ENCODE measurements around the gene DIAPH2.

The DIAPH2 gene

DNA sequence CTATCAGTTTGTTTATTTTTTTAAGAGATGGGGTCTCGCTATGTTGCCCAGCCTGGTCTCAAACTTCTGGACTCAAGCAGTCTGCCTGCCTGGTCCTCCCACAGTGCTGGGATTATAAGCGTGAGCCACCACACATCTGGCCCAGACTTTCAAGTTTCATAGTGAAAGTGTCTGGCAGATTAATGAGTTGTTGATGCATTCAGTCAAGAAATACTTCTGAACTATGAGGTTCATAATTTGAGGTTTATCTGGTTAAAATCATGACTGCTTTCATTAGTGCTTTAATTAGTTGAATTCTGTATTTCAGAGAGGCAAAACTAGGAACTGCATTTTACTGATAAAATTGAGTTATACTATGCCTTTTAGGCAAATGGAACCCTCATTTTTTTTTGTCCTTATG lies 837.7 kb downstream of the DIAPH2 start:
- DNase-seq, result no peak

DNA sequence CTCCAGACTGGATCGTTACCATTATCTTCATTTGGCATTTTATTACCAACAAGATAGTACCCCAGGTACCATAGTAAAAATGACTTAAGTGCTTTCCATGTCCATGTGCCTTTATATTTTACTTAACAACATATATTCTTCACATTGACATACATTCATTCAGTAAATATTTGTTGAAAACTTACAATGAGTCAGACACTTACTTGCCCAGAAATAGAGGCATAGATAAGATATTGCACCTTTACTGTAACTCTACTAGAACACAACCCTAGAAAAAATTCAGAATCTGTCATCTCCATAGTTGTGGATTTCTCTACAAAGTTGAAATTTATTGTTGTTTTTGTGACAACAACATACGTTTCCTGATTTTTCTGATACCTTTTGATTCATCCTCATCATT lies 839.7 kb downstream of the DIAPH2 start:
- no peak for DNase-seq

DNA sequence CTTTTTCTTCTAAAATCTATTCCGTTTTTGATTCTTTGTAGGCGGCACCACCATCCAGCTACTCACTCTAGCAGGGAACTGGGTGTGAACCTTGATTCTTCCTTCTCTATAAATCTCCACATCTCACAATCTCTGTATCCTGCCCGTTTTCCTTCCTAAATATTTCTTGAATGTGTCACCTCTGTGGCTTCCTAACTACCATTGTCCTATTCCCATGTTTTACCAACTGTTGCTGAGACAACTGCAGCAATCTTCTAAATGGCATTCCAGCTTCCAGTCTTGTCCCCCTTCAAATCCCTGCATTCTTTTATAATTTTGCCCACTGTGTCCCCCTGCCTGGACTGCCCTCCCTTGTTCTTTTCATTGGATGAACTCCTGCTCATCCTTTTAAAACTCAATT lies 840.4 kb downstream of the DIAPH2 start:
- DNase-seq, result no peak

DNA sequence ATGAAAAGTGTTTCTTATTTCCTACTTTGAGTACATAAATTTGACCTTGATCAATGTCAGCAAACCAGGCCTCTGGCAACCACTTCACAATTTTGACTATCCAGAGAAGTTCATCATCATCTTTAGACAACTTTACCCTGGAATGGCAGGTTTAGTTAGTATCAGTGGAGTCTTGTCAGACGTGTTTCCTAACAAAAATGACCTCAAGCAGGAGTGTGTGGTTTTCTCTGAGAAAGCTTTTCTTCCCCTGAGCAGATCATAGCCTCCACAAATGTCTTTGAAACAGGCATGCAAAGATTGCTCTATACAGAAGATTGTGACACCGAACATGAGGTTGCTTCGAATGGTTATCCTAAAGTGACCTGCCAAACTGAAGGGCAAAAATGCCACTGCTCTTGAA lies 841.3 kb downstream of the DIAPH2 start:
- no peak for DNase-seq

DNA sequence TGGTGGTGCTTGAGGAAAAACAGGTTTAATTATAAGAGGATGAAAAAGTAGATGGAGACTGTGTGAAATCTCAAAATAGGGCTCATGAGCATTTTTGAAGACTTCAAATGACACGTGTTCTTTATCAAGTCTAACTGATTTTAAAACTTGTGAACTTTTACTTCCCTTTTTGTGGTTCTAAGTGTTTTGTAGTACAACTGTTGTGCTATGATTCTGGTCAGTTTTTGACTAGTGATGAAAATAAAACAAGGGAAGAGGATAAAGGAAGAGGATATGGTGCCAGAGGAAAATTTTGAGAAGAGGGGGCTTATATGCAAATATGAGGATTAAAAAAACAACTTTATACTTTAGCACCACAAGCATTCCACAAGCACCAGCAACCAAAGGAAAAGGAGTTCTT lies 843.1 kb downstream of the DIAPH2 start:
- DNase-seq, result no peak

DNA sequence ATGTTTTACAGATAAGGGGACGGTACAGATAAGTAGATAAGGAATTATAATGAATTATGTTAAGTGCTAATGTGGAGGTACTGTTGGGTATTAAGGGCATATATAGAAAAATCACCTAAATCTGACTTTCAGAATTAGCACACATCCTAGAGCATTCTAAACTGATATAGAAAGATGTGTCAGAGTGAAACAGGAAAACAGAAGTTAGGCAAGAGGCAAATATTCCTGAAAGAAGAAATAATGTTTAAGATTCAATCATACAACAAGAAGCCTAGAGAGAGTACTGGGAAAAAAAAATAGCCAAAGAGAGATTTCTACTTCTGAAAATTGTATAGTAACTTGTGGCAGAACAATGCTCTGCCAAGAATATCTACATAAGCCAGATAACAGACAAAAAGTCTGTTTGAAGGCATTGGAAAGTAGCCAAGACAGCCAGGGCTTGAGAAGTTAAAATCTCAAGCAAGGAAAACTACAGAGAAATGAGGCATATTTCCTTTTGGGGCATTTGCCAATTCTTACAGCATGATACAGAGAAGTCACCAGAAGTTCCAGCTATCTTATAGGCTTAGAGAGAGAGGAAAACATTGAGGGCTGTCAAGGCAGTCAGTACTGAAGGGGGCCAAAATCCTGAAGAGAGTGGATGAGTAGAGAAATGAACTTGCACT lies 845.0 kb downstream of the DIAPH2 start:
- peak; percentile 40 to 60 for DNase-seq

DNA sequence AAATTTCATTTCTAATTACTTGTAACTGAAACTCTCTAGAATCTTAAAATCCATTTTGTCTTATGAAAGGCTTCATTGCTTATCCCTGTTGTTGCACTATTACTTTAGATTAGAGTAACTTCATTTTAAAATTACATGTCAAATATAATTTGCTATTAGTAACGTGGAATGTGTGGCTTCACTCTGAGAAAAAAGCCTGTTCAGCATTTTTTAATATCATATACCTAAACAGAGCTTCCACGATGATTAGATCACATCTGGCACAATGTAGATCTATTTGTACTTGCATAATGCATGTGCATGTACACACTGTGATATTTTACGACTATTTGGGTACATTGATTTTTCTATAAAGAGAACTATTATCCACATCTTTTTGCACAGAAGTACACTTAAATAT lies 847.2 kb downstream of the DIAPH2 start:
- no peak for DNase-seq

DNA sequence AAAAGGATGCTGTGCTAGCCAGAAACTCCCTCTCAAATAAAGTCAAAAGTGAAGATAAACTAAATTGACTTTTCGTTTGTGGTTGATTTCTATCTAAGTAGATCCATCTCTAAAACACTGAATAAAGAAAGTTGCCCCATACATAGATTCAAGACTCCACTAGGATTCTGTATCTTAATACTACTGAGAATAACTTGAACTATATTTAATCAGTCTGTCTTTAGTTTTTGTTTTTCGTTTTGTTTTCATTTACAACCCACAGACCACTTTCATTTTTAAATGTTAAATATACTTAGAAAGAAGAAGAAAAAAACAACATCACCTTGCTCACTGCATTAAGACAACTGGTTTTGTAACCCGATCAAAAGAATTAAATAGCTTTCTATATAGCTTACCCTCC lies 854.1 kb downstream of the DIAPH2 start:
- no peak for DNase-seq

DNA sequence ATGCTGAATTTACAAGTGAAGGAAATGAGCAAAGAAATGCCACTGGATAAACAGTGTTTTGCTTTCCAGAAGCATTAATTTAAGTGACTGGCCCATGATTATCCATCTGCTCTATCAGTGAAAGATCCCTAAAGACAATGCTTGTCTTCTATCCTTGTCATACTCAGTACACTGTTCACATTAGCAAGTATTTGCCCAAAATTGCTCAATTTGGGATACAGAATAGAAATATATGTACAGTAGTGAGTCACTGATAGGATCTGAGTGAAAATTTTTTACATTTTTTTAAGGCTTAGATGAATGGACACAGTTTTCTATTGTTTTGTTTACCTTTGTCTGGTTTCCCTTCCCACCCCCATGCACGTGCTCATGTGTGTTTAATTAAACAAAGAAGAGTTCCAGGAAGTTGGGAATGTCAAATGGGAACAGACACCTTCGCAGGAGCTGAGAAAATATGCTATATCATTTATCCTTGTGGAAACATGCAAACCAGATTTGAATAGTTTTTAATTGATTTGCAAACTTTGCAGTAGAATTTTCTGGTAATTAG lies 855.4 kb downstream of the DIAPH2 start:
- no peak for DNase-seq

DNA sequence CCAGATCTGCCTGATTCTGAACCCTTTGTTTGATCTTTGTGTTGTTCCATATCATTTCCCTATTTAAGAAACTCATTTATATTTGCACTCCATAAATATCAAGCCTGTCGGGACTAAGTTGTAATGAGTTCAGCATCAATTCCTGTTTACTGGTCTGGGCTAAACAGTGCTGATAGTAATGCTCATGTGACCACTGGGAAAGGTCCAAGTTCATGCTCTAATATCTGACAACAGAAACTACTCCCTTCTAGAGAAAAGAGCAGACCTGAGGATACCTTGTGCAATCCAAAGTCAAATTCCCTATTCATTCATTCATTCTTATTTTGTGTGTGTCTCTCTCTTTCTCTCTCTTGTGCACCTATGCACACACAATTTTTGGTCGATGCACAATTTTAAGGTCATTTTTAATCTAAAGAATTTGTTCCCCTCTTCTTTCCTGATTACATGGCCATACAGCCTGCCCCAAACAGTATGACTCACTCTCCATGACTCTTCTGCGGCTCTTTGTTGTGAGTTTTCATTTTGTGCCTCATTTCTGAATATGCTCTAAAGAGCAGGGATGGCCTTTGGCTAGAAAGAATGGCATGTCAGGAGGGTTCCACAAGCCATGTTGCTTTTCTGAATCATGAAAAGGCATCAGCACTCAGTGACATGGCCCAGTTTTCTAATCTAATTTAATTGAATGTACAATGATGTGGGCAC lies 863.4 kb downstream of the DIAPH2 start:
- no peak for DNase-seq

DNA sequence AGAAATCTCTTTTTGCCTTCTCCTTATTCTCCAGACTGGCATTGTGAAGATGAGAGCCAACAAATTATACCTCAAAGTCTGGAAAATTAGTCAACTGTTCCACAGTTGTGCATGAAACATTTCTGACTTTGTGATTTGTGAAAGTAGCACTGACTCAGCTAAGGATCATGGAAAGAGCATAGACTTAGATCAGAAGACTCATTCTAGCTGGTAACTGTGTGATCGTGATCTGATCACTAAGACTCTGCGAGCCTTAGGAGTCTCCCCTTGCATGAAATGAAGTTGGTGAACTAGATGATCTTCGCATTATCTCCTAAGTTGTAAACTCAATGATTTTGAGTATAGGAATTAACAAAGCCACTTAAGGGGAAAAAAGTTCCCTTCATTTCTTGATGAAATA lies 867.2 kb downstream of the DIAPH2 start:
- no peak for DNase-seq

DNA sequence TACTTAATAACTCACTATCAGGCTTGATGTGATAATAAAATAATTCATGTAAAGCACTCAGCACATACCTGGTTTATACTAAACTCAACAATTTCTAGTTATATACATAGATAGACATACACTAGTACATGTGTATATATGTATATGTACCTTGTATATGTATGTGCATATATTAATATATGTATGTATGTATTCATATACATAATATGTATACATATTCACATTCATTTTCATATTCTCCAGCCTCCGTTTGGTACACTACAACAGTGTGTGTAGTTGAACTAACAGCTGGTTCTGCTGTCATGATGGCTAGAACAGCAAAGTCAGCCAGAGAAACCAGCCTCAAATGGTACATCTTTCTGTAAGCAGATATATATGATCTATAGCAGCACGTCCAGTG lies 869.2 kb downstream of the DIAPH2 start:
- DNase-seq, result no peak

DNA sequence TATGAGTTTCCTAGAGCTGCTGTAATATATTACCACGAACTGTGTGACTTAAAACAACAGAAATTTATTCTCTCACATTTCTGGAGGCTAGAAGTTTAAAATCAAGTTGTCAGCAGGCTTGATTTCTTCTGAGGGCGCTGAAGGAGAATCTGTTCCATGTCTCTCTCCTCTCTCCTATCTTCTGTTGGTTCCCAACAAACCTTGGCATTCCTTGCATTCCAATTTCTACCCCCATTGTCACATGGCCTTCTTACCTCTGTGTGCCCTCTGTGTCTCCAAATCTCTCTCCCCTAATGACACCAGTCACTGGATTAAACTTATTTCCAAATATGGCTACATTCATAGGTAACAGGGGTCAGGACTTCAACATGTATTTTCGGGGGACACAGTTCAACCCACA lies 871.7 kb downstream of the DIAPH2 start:
- no peak for DNase-seq

DNA sequence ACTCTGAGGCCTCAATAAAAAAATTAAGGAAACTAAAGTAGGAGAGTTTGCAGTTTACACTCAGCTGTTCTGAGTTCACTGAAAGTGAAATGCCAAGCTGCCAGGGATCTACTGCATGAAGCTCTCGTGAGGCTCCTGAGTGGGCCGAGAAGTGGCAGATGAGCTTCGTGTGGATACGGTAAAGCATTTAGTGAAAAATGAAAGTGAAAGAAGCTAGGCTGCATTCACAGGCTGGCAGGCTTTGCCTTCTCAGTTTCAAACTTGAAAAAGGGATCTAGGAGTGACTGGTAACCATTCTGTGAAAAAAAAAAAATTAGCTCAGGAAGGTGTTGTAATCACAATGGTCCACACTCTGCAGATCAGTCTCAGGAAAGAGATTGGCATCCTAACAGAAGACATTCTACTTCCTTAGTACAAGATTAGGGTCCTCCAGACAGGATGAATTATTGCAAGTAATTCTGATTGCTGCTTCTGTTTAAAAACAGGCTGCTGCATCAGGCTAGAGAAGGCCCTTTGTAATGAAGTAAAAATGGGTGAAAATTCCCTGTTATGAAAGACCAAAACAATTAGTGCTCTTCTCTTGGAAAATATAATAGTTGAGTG lies 879.0 kb downstream of the DIAPH2 start:
- DNase-seq, result peak; percentile 56 to 69

DNA sequence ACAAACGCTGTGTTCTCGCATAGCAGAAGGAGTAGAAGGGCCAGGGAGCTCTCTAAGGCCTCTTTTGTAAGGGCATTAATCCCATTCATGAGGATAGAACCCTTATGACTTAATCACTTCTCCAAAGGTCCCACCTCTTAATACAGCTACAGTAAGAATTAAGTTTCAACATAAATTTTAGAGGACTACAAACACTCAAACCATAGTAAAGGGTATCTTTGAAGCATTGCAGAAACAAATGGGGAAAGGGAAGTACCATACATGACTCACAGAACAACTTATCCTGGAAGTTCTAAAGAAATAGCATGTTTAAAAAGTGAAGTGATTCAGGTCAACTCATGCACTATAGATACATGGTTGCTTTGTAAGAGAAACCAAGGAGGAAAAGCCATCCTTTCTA lies 879.9 kb downstream of the DIAPH2 start:
- peak; percentile 30 to 48 for DNase-seq

DNA sequence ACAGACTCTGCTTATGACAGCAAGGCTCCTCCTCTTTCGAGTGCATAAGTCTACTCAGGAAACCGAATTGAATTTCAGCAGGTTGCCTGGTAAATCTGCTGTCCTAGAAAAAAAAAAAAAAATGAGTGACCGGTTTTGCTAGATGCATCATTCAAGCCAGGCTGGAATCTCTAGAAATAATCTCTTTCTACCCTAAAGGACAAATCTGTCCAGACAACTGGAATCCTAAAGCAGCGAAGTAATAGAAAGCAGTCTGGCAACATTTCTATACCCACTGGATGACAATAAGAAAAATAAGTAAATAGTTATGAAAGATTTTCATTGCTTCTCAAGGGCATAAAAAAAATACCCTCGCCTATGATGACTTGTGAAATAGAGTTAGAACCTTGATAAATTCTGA lies 902.5 kb downstream of the DIAPH2 start:
- DNase-seq, result no peak

DNA sequence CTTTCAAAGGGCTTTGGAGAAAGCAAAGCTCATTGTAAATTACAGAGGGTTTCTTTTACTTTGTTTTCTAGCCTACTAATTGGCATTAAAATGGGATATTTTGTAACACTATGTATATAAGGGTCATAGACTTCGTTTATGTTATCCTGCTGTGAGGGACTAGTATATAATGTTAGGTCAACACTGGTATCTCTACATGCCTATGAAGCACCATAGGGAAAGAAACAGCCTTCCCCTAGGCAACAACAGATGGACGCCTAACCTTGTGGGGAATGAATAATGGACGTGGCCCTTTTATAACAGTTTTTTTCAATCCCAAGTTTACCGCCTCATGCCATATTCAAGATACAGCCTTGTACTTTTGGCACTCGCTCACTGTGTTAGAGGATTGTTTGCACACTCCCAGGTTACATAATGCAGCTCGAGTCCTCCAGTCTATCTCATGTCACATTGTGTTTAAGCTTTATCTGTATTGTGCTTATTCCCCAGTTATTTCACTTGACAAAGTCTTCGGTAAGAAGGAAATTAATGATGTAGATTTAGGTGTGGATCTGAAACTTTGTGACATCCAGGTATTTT lies 910.1 kb downstream of the DIAPH2 start:
- no peak for DNase-seq

DNA sequence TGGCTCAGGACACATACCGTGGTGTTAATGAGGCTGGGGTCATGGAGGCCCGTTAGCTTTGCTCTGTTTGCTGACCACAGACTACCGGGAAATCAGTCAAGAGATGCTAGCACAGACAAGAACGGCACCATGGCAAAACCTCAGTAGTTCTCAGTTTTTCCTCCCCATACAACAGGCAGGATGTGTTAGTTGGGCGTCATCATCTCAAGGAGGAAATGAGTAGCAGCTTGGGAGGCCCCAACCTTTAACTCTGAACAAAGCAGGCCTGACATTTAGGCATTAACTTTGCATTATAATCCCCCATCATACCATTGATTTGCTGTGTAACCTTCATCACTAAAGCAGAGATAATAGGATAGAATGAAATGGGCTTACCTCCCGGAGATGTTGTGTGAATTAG lies 913.3 kb downstream of the DIAPH2 start:
- no peak for DNase-seq

DNA sequence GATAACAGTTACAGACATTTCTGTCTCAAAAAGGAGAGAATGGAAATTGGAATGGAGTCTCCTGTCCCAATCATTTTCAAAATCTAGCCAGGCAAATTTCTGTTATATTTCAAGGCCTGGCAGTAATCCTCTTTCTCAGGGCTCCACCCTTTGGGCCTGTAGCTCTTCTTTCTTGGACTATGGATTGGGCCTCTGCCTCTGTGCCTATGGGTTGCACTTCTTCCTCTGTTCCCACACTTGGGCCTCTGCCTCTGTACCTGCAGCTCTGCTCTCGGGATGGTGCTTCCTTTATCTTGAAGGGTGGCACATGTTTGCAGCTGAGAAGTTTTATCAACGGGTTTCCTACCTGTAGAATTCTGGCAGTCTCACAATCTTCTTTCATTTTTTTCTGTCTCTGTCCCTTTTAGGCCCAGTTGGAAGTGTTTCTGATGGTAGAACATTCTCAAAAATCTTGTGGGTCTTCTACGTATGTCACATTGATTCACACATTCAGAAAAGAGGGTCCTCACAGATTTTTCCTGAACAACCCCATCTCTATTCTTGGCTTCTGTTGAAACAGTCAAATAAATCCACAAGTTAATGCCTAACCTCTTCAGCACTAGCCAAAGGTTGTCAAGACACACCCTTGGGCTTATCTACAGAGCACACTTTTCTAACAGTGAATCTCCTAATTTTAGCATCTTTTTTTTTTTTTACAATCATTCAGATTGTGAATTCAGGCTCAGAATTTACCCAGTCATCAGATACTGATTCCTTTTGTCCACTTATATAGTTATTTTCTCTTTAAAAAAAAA lies 918.0 kb downstream of the DIAPH2 start:
- no peak for DNase-seq

DNA sequence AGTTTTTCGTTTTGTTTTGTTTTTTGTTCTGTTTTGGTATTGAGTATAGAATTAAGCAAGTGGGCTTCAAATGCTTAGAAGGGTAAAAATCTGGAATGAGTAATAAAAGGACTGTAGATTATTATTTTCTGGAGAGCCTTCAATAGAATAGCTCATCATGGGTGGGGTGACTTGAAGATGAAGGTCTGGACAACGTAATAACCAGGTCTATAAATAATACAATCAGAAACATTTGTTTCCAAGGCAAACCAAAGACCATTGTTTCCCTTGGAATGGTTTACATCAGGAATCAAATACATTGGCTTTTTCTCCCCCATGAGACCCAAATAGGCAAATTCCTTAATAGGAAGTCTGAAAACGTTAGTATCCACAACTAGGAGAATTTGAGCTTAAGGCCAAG lies 920.6 kb downstream of the DIAPH2 start:
- no peak for DNase-seq

DNA sequence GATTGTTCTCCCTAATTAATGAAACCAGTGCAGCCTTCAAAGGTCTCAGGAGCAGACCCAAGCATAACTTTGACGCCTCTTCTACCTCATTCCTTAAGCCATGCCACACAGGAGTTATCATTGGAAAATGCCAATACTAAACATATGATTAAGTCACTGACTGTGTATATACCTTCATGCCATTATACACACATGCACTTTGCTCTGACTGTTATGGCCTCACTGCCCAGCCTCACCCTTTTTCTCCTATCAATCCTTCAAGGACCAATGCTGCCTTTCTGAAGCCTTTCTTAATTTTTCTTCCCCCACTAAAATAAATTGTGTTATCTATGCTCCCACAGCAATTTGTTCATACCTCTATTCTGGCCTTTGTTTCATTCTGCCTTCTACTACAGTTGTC lies 924.7 kb downstream of the DIAPH2 start:
- no peak for DNase-seq

DNA sequence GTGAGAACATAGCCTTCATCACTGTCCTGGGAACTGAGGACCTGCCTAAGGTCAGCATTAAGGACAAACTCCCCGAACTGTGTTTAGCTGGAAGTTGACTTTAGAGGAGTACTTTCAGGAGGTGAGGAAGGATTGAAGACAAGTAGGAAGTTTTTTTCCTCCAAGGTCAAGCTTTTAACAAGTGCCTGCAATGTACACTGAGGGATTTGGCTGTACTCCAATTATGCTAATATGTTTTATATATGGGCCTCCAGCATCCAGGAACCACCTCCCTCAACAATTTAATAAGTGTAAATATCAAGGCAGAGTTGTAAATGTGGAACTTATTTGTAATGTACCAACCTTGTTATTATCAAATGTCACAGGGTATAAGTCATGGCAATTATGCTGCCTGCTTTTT lies 925.3 kb downstream of the DIAPH2 start:
- DNase-seq, result no peak
